Ovary (tissue), 3 donors: Measurements from ENCODE around the gene TICAM1.

Source experiments
- EP300 ChIP-seq: sonication (generic); formaldehyde crosslinking; IDR thresholded peaks from one replicate; pipeline ENCODE4 v1.6.1; 2017; ENCODE audit warnings: antibody characterized with exemption
- TF ChIP-seq, protein P1 (sequence below), 3 donors: fragments of 450-650 bp in 2 of 3; fragments of 200-600 bp in 1 of 3; IDR thresholded peaks; one replicate each; pipeline versions ENCODE4 v1.5.1 to v1.8.0; 2016 to 2022; ENCODE audit warnings: antibody characterized with exemption in 3 of 3, mild to moderate bottlenecking in 1 of 3
- donor health status: DM: no; HTN: no; CAD: no.

DNA sequence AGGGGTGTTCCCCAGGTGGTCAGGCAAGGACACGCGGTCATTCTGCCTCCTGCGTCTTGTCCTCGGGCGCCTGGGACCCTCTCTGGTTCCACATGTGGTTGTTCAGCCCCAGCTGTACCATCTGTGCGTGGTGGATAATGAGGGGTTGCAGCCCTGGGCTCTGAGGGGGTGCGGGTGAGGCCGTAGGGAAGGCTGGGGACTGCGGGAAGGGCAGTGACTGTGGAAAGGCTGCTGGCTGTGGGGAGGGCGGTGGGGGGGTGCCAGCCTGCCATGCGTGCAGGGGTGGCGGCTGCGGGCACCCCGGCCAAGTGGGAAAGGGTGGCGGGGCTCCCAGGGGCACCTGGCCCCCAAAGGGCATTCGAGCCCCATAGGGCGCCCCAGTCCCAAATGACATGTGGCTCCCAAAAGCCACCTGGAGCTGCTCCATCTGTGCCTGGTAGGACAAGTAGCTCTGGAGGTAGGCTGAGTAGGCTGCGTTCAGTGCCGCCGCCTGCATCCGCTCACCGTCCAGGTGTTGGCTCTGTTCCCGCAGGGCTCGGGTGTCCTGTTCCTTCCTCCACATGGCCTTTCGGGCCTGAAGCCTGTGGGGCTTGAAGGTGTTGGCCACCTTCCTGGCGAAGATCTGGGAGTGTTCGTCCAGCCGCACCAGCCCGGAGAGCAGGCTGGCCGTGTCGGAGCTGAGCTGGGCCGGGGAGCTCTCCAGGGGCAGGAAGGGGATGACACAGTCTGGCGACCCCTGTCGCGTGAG lies 15.1 kb downstream of the TICAM1 start:
- TF ChIP-seq, protein P1, sequence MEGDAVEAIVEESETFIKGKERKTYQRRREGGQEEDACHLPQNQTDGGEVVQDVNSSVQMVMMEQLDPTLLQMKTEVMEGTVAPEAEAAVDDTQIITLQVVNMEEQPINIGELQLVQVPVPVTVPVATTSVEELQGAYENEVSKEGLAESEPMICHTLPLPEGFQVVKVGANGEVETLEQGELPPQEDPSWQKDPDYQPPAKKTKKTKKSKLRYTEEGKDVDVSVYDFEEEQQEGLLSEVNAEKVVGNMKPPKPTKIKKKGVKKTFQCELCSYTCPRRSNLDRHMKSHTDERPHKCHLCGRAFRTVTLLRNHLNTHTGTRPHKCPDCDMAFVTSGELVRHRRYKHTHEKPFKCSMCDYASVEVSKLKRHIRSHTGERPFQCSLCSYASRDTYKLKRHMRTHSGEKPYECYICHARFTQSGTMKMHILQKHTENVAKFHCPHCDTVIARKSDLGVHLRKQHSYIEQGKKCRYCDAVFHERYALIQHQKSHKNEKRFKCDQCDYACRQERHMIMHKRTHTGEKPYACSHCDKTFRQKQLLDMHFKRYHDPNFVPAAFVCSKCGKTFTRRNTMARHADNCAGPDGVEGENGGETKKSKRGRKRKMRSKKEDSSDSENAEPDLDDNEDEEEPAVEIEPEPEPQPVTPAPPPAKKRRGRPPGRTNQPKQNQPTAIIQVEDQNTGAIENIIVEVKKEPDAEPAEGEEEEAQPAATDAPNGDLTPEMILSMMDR (IDR thresholded peaks at IDR 0.05) = no peak
- no peak for TF ChIP-seq EP300
